CD14-positive monocyte (primary cell): ENCODE data around the gene SGMS1. TPM values are rescaled to one million over a fixed set of nuclear protein-coding genes. Genes with fewer than 3 reads are reported as not detected.

Experiments used
- DNase-seq, 3 donors: peaks; one replicate each; pipeline ENCODE4 v3.0.0-alpha.2; 2011 to 2022
- H2AFZ ChIP-seq: 2 replicates; pipeline ENCODE4 v1.6.0; 2012; ENCODE audit warnings: mild to moderate bottlenecking, low read depth, low read length, inconsistent platforms; ENCODE audit not compliant: insufficient read depth, poor library complexity, severe bottlenecking
- H3K27ac ChIP-seq, 2 donors: 1 replicate in 1 of 2; 2 replicates in 1 of 2; pipeline ENCODE4 v1.5.1; 2012 to 2013; ENCODE audit warnings: low read length in 2 of 2, control low read depth in 1 of 2, inconsistent platforms in 1 of 2, low read depth in 1 of 2, mild to moderate bottlenecking in 1 of 2
- H3K27me3 ChIP-seq, 2 donors: one replicate each; pipeline versions ENCODE4 v1.6.0 to v1.6.1; 2011 to 2013; ENCODE audit warnings: low read length in 2 of 2; ENCODE audit not compliant: control insufficient read depth in 2 of 2, insufficient read depth in 2 of 2
- H3K36me3 ChIP-seq, 2 donors: replicated peaks in 1 of 2; 1 replicate in 1 of 2; 2 replicates in 1 of 2; pipeline versions ENCODE4 v1.5.1 to v1.6.1; 2012 to 2013; ENCODE audit warnings: low read length in 2 of 2, control low read depth in 1 of 2, inconsistent platforms in 1 of 2, mild to moderate bottlenecking in 1 of 2; ENCODE audit not compliant: insufficient read depth in 2 of 2, control insufficient read depth in 1 of 2
- H3K4me1 ChIP-seq, 2 donors: 1 replicate in 1 of 2; 2 replicates in 1 of 2; pipeline versions ENCODE4 v1.5.1 to v1.6.1; 2012 to 2013; ENCODE audit warnings: low read length in 2 of 2, control low read depth in 1 of 2, inconsistent platforms in 1 of 2, mild to moderate bottlenecking in 1 of 2, moderate library complexity in 1 of 2; ENCODE audit not compliant: insufficient read depth in 2 of 2, control insufficient read depth in 1 of 2
- H3K4me2 ChIP-seq: replicated peaks from 2 replicates; pipeline ENCODE3; 2012; ENCODE audit warnings: low read length, moderate library complexity, mild to moderate bottlenecking; ENCODE audit not compliant: poor library complexity, severe bottlenecking; ENCODE audit errors: extremely low read depth
- H3K4me3 ChIP-seq, 3 experiments: fragments of 200-600 bp in 1 of 3; sonication (generic) in 1 of 3; replicated peaks in 1 of 3; 1 replicate in 2 of 3; 2 replicates in 1 of 3; pipeline ENCODE4 v1.5.1; 2011 to 2013; ENCODE audit warnings: low read length in 3 of 3, mild to moderate bottlenecking in 3 of 3, control low read depth in 2 of 3, low read depth in 2 of 3, inconsistent platforms in 1 of 3, moderate library complexity in 1 of 3
- H3K79me2 ChIP-seq: 2 replicates; pipeline ENCODE4 v1.6.0; 2012; ENCODE audit warnings: mild to moderate bottlenecking, control low read depth, inconsistent platforms, low read length, moderate library complexity; ENCODE audit not compliant: insufficient read depth
- H3K9ac ChIP-seq: 2 replicates; pipeline ENCODE4 v1.6.0; 2017; ENCODE audit warnings: low read length, mild to moderate bottlenecking; ENCODE audit not compliant: insufficient read depth, poor library complexity, severe bottlenecking
- H3K9me3 ChIP-seq, 2 donors: replicated peaks in 1 of 2; 1 replicate in 1 of 2; 2 replicates in 1 of 2; pipeline versions ENCODE4 v1.5.1 to v1.6.1; 2012 to 2013; ENCODE audit warnings: low read length in 2 of 2, control low read depth in 1 of 2; ENCODE audit not compliant: control insufficient read depth in 1 of 2, insufficient read depth in 1 of 2
- H4K20me1 ChIP-seq: 2 replicates; pipeline ENCODE4 v1.6.0; 2012; ENCODE audit warnings: mild to moderate bottlenecking, low read length, control low read depth, moderate library complexity; ENCODE audit not compliant: insufficient read depth
- H3K27ac Mint-ChIP-seq, 7 donors: one replicate each; pipeline ENCODE4 v1.8.0; 2020; ENCODE audit warnings: mild to moderate bottlenecking in 7 of 7, mixed read lengths in 7 of 7, moderate library complexity in 6 of 7, inconsistent platforms in 2 of 7
- H3K27me3 Mint-ChIP-seq, 3 donors: one replicate each; pipeline ENCODE4 v1.8.0; 2021 to 2022; ENCODE audit warnings: low read depth in 3 of 3, mild to moderate bottlenecking in 3 of 3, mixed read lengths in 3 of 3, moderate library complexity in 3 of 3, inconsistent platforms in 1 of 3
- H3K36me3 Mint-ChIP-seq, 2 donors: one replicate each; pipeline ENCODE4 v1.8.0; 2020; ENCODE audit warnings: mixed read lengths in 2 of 2, inconsistent platforms in 1 of 2, mild to moderate bottlenecking in 1 of 2
- H3K4me1 Mint-ChIP-seq: one replicate; pipeline ENCODE4 v1.8.0; 2020; ENCODE audit warnings: mild to moderate bottlenecking, mixed read lengths
- H3K4me3 Mint-ChIP-seq, 2 donors: one replicate each; pipeline ENCODE4 v1.8.0; 2020; ENCODE audit warnings: mild to moderate bottlenecking in 2 of 2, mixed read lengths in 2 of 2, moderate library complexity in 1 of 2
- H3K9me3 Mint-ChIP-seq, 7 donors: one replicate each; pipeline ENCODE4 v1.8.0; 2020 to 2022; ENCODE audit warnings: mixed read lengths in 7 of 7, mild to moderate bottlenecking in 6 of 7, moderate library complexity in 6 of 7, inconsistent platforms in 2 of 7
- CTCF ChIP-seq: fragments of 200-600 bp; IDR thresholded peaks from one replicate; pipeline ENCODE4 v1.8.0; 2022; ENCODE audit warnings: antibody characterized with exemption, mild to moderate bottlenecking
- WGBS: methylation state at CpG from one replicate; pipeline ENCODE4 v1.1.5; 2013; ENCODE audit warnings: missing lambda C conversion rate; ENCODE audit not compliant: insufficient coverage; 5-methylcytosine and 5-hydroxymethylcytosine counted together
- intact Hi-C, 2 donors: fragments of 100-400 bp; cut with micrococcal nuclease; formaldehyde crosslinking; loops; one replicate each; pipeline versions ENCODE4 v1.15.0 to v1.15.1; 2023
- polyA plus RNA-seq, 3 donors: library from polyadenylated mRNA; depleted of rRNA in 1 of 3; unstranded in 2 of 3; stranded (reverse) in 1 of 3; fragments of 300-500 nt in 2 of 3; fragments of >200 nt in 1 of 3; fragmentation: Illumina TruSeq in 2 of 3; gene quantifications; 1 replicate in 2 of 3; 2 replicates in 1 of 3; pipeline ENCODE4 v1.2.3, GENCODE V29; 2012 to 2021

Gene SGMS1
- polyA plus RNA-seq, 3 donors = 19.5 to 20.6 (median 20.4) TPM

- Histone ChIP-seq H3K9ac (no peak overlapping the region), H3K79me2 (no peaks in the 10 kb centered on the region), H3K27me3 (no peaks in the 10 kb centered on the region), H4K20me1 (no peaks in the 10 kb centered on the region), H3K27ac (no peak overlapping the region), H2AFZ (no peak overlapping the region), H3K4me2 (no peak overlapping the region), H3K4me1 (peaks cover 20 to 26% of the 10 kb centered on the region in 2 donors), H3K4me3 (no peak overlapping the region), H3K36me3 (no peaks in the 10 kb centered on the region), H3K9me3 (no peaks in the 10 kb centered on the region)
- Mint-ChIP-seq H3K4me1 (peaks cover 43% of the 10 kb centered on the region), H3K27ac (peak overlapping the region in 2 of 7 donors; percentile 40 to 48), H3K4me3 (no peak overlapping the region), H3K36me3 (peaks cover under 1 to 6% of the 10 kb centered on the region in 2 donors), H3K9me3 (peaks cover 0 to 2% (median 0%) of the 10 kb centered on the region in 7 donors), H3K27me3 (peaks cover 0 to 2% (median 1%) of the 10 kb centered on the region in 3 donors)
- DNase-seq = no peak
- intact Hi-C loops = no loop called here
- TF ChIP-seq CTCF = no peak
These were observed 153.4 kb downstream of the SGMS1 start for GRCh38 chr10:50470345-50470744.

- no peaks in the 10 kb centered on the region for H3K9me3 ChIP-seq
- Mint-ChIP-seq H3K36me3 (peaks cover 4 to 6% of the 10 kb centered on the region in 2 donors), H3K4me3 (peak overlapping the region in 1 of 2 donors; percentile 13), H3K4me1 (peaks cover 47% of the 10 kb centered on the region), H3K27me3 (peaks cover 0 to 3% (median 2%) of the 10 kb centered on the region in 3 donors), H3K9me3 (peaks cover 0 to 2% (median 0%) of the 10 kb centered on the region in 7 donors), H3K27ac (peak overlapping the region in 2 of 7 donors; percentile 6 to 44)
- H3K9ac ChIP-seq = no peak overlapping the region
- no peaks in the 10 kb centered on the region for H3K36me3 ChIP-seq
- no peak overlapping the region for H3K27ac ChIP-seq
- H3K27me3 ChIP-seq = no peaks in the 10 kb centered on the region
- no peaks in the 10 kb centered on the region for H3K79me2 ChIP-seq
- no peak for DNase-seq
- WGBS = 0% methylated on average over 1 of the region's 3 CpGs
- peaks cover 24 to 29% of the 10 kb centered on the region in 2 donors for H3K4me1 ChIP-seq
- TF ChIP-seq CTCF = no peak
- H3K4me3 ChIP-seq = no peak overlapping the region
- no peak overlapping the region for H3K4me2 ChIP-seq
- no peaks in the 10 kb centered on the region for H4K20me1 ChIP-seq
- intact Hi-C loops = no loop called here
- no peak overlapping the region for H2AFZ ChIP-seq
These were observed 154.0 kb downstream of the SGMS1 start for GRCh38 chr10:50469778-50470193.
